SH-SY5Y (cell line): ENCODE measurements around the gene ONECUT2.

ENCODE experiments used
- GATA2 ChIP-seq: IDR thresholded peaks from 2 replicates; pipeline ENCODE4 v1.6.1; 2011; ENCODE audit warnings: mild to moderate bottlenecking, low read depth, low read length
- GATA3 ChIP-seq: IDR thresholded peaks from 2 replicates; pipeline ENCODE4 v1.6.1; 2011; ENCODE audit warnings: low read depth, mild to moderate bottlenecking, low read length, moderate library complexity

DNA sequence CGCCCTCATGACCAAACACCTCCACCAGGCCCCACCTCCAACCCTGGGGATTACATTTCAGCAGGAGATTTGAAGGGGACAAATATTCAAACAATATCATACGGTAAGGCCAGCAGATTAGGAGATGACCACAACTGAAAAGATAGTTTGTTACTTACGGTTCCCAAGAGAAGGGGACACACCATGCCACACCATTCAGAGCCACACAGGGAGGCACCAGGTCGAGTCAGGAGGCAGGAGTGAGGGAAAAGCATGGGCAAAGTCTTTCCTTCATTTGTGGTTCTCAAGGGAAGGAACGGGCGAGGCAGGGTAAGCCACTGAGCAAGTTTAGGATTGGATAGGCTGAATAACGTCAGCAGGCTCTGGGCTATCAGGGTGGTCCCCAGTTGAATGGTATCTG, 94.0 kb downstream of the ONECUT2 start:
- TF ChIP-seq GATA2 = no peak
- TF ChIP-seq GATA3 = no peak
